ENCODE results near the gene STX10. TPM values are rescaled to one million over a fixed set of nuclear protein-coding genes. Genes with fewer than 3 reads are reported as not detected.

Gene STX10
- total and polyA plus RNA-seq, 9 of the 15 experiments (the other 6 are each of a cell fraction or from before 2014, with no cell fraction given), result 0.51 to 66.3 (median 31.0) TPM

DNA sequence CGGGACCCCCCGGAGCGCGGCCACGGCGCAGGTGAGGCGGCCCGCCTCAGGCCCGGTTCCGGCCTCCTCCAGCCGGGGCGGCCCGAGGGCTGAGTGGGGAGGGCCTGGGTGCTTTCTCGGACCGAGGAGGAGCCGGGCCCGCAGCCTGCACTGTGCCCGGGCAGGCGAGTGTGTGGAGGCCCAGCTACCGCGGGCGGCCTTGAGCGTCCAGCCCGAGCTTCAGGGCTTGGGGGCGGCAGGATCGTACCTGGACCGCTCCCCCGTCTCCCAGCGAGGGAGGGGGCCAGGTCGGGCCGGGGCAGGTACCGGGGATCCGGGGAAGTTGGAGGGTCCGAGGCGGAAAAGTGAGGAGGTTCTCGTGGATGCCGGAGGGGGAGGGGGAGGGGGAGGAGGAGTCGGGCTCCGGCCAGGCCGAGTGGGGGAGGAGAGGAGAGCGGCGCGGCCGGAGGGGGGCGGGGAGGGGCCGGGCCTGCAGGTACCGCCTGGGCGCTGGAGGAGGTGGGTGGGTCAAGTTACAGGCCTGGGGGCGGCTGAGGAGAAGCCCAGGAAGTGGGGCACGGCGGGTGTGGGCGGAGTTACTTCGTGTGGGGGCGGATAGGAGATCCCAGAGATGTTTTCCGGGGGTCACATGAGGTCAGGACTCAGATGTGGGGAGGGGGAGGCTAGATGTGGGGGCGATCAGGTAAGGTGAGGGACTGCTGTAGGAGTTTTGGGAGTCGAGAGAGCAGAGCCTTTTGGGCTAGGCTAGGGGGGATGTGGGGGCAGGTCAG lies 31.6 kb downstream of the STX10 start (continued):
- TF ChIP-seq, protein P1, sequence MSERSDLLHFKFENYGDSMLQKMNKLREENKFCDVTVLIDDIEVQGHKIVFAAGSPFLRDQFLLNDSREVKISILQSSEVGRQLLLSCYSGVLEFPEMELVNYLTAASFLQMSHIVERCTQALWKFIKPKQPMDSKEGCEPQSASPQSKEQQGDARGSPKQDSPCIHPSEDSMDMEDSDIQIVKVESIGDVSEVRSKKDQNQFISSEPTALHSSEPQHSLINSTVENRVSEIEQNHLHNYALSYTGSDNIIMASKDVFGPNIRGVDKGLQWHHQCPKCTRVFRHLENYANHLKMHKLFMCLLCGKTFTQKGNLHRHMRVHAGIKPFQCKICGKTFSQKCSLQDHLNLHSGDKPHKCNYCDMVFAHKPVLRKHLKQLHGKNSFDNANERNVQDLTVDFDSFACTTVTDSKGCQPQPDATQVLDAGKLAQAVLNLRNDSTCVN (CRISPR knock-in tag; IDR thresholded peaks at IDR 0.05), result no peak
- TF ChIP-seq, protein P2, sequence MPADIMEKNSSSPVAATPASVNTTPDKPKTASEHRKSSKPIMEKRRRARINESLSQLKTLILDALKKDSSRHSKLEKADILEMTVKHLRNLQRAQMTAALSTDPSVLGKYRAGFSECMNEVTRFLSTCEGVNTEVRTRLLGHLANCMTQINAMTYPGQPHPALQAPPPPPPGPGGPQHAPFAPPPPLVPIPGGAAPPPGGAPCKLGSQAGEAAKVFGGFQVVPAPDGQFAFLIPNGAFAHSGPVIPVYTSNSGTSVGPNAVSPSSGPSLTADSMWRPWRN (IDR thresholded peaks at IDR 0.05; ENCODE audit: low read depth), result no peak
- TF ChIP-seq ZNF253 (CRISPR knock-in tag; conservative IDR thresholded peaks at IDR 0.05), result no peak
- TF ChIP-seq MTA1 (IDR thresholded peaks at IDR 0.05; ENCODE audit: borderline replicate concordance), result no peak
- no peak for TF ChIP-seq NFYB (IDR thresholded peaks at IDR 0.05; ENCODE audit: extremely low read depth, insufficient read length)
- TF ChIP-seq TBP (optimal IDR thresholded peaks at IDR 0.05; ENCODE audit: low read depth, low read length), result no peak
- no peak for TF ChIP-seq FOXJ2 (tag; IDR thresholded peaks at IDR 0.05)
- peak; percentile 32; the same call in 1 of the 2 replicates for TF ChIP-seq HBP1 (CRISPR knock-in tag; IDR thresholded peaks at IDR 0.05)
- TF ChIP-seq ZNF57 (CRISPR knock-in tag; IDR thresholded peaks at IDR 0.05), result no peak
- no peak for TF ChIP-seq SNIP1 (IDR thresholded peaks at IDR 0.05; ENCODE audit: low read depth)
- TF ChIP-seq MCM3 (IDR thresholded peaks at IDR 0.05), result no peak
- no peak for TF ChIP-seq RBM22 (IDR thresholded peaks at IDR 0.05; ENCODE audit: low read depth, low read length, poor library complexity, severe bottlenecking)
- peak; percentile 51 for TF ChIP-seq TAF1 (IDR thresholded peaks at IDR 0.05; ENCODE audit: control insufficient read depth, extremely low read depth, insufficient read depth, low read length, severe bottlenecking)
- peak; percentile 76 for TF ChIP-seq RBBP5 (IDR thresholded peaks at IDR 0.05; ENCODE audit: borderline replicate concordance, insufficient read depth, low read length, poor library complexity, severe bottlenecking)
- peak; percentile 44; the same call in 1 of the 2 replicates for TF ChIP-seq POLR2A (conservative IDR thresholded peaks at IDR 0.05)
- TF ChIP-seq NEUROD1 (IDR thresholded peaks at IDR 0.05; ENCODE audit: borderline replicate concordance, low read depth, low read length, partially characterized antibody), result peak; percentile 20
- 0 out of 2 replicates have a peak, but pooled peaks have one; percentile 29 for TF ChIP-seq HDAC2 (IDR thresholded peaks at IDR 0.05)
- no peak for TF ChIP-seq CHCHD3 (CRISPR knock-in tag; IDR thresholded peaks at IDR 0.05)
- TF ChIP-seq FOSL1 (tag; conservative IDR thresholded peaks at IDR 0.05), result no peak
- no peak for TF ChIP-seq NR3C1 (CRISPR knock-in tag; IDR thresholded peaks at IDR 0.05)
- no peak for TF ChIP-seq KLF13 (tag; IDR thresholded peaks at IDR 0.05; ENCODE audit: borderline replicate concordance, low read depth)
- no peak for TF ChIP-seq CEBPZ (IDR thresholded peaks at IDR 0.05; ENCODE audit: borderline replicate concordance, low read depth, low read length)
- TF ChIP-seq SOX6 (IDR thresholded peaks at IDR 0.05), result no peak

Data from K562 (cell line).